HUES6 (cell line): ENCODE data around the gene EPGN.
A peak's percentile ranks its signal among the peaks of the same experiment; 100 is the strongest.
"Not testable (repeated sequence)": the region's sequence is repeated elsewhere in the genome, so short reads cannot be mapped to it uniquely, and the experiment has no call there.

Source experiments
- H3K27ac ChIP-seq: 2 replicates; pipeline ENCODE4 v1.7.0; 2013; ENCODE audit warnings: low read depth, mild to moderate bottlenecking, low read length, inconsistent platforms
- H3K27me3 ChIP-seq: 2 replicates; pipeline ENCODE4 v1.6.1; 2013; ENCODE audit warnings: low read length; ENCODE audit not compliant: control insufficient read depth, insufficient read depth
- H3K36me3 ChIP-seq: 2 replicates; pipeline ENCODE4 v1.6.1; 2013; ENCODE audit warnings: low read length; ENCODE audit not compliant: control insufficient read depth, insufficient read depth
- H3K4me1 ChIP-seq: 2 replicates; pipeline ENCODE4 v1.6.1; 2013; ENCODE audit warnings: low read length; ENCODE audit not compliant: control insufficient read depth, insufficient read depth
- H3K4me3 ChIP-seq: 2 replicates; pipeline ENCODE4 v1.5.1; 2013; ENCODE audit warnings: low read depth, low read length
- H3K9ac ChIP-seq: one replicate; pipeline ENCODE4 v1.6.1; 2013; ENCODE audit warnings: mild to moderate bottlenecking, low read length
- H3K9me3 ChIP-seq: 2 replicates; pipeline ENCODE4 v1.6.1; 2013; ENCODE audit warnings: low read depth, low read length; ENCODE audit not compliant: control insufficient read depth, insufficient read depth

Gene EPGN

GRCh38 chr4:74338792-74339333 lies 30.6 kb downstream of the EPGN start:
- Histone ChIP-seq H3K4me1 (no peaks in the 10 kb centered on the region), H3K27ac (no peak overlapping the region), H3K9me3 (peaks cover 15% of the 10 kb centered on the region), H3K4me3 (no peak overlapping the region), H3K9ac (no peak overlapping the region), H3K27me3 (no peaks in the 10 kb centered on the region), H3K36me3 (no peaks in the 10 kb centered on the region)

- H3K9ac ChIP-seq, result no peak overlapping the region
These were observed 31.2 kb downstream of the EPGN start for GRCh38 chr4:74339501-74339900.

GRCh38 chr4:74340421-74340820 lies 32.2 kb downstream of the EPGN start:
- H3K9ac ChIP-seq, H3K4me3 ChIP-seq, H3K27me3 ChIP-seq, H3K36me3 ChIP-seq, H3K27ac ChIP-seq, H3K4me1 ChIP-seq: not testable (repeated sequence)
- peaks cover 29% of the 10 kb centered on the region for H3K9me3 ChIP-seq

More at GRCh38 chr4:74339501-74339900, 31.2 kb downstream of the EPGN start:
- no peaks in the 10 kb centered on the region for H3K36me3 ChIP-seq
- no peak overlapping the region for H3K4me3 ChIP-seq
- H3K4me1 ChIP-seq, result no peaks in the 10 kb centered on the region
- peaks cover 22% of the 10 kb centered on the region for H3K9me3 ChIP-seq
- H3K27me3 ChIP-seq, result no peaks in the 10 kb centered on the region
- no peak overlapping the region for H3K27ac ChIP-seq

- Histone ChIP-seq H3K27me3 (no peaks in the 10 kb centered on the region), H3K36me3 (no peaks in the 10 kb centered on the region), H3K27ac (no peak overlapping the region), H3K9me3 (peaks cover 34% of the 10 kb centered on the region), H3K4me3 (no peak overlapping the region), H3K9ac (no peak overlapping the region), H3K4me1 (no peaks in the 10 kb centered on the region)
These were observed 35.8 kb downstream of the EPGN start for GRCh38 chr4:74344031-74344430.

- Histone ChIP-seq H3K27me3 (no peaks in the 10 kb centered on the region), H3K4me3 (no peak overlapping the region), H3K9me3 (no peaks in the 10 kb centered on the region), H3K9ac (no peak overlapping the region), H3K27ac (no peak overlapping the region), H3K4me1 (no peaks in the 10 kb centered on the region), H3K36me3 (no peaks in the 10 kb centered on the region)
These were observed 45.6 kb downstream of the EPGN start for GRCh38 chr4:74353858-74354257.

GRCh38 chr4:74357965-74358364 lies 49.7 kb downstream of the EPGN start:
- Histone ChIP-seq H3K36me3 (no peaks in the 10 kb centered on the region), H3K4me1 (no peaks in the 10 kb centered on the region), H3K4me3 (no peak overlapping the region), H3K9ac (no peak overlapping the region), H3K27me3 (no peaks in the 10 kb centered on the region), H3K27ac (no peak overlapping the region), H3K9me3 (no peaks in the 10 kb centered on the region)

- H3K9me3 ChIP-seq, result no peaks in the 10 kb centered on the region
- H3K27ac ChIP-seq, result no peak overlapping the region
- H3K36me3 ChIP-seq, result no peaks in the 10 kb centered on the region
- H3K27me3 ChIP-seq, result peaks cover 29% of the 10 kb centered on the region
- H3K4me1 ChIP-seq, result no peaks in the 10 kb centered on the region
- H3K4me3 ChIP-seq, result no peak overlapping the region
- no peak overlapping the region for H3K9ac ChIP-seq
These were observed 53.4 kb downstream of the EPGN start for GRCh38 chr4:74361671-74362070.

GRCh38 chr4:74362347-74362746 lies 54.1 kb downstream of the EPGN start:
- no peaks in the 10 kb centered on the region for H3K4me1 ChIP-seq
- no peak overlapping the region for H3K4me3 ChIP-seq
- no peaks in the 10 kb centered on the region for H3K36me3 ChIP-seq
- H3K9me3 ChIP-seq, result no peaks in the 10 kb centered on the region
- H3K27ac ChIP-seq, result no peak overlapping the region
- H3K9ac ChIP-seq, result no peak overlapping the region
- H3K27me3 ChIP-seq, result peaks cover 31% of the 10 kb centered on the region

- no peaks in the 10 kb centered on the region for H3K9me3 ChIP-seq
- H3K27me3 ChIP-seq, result peaks cover 31% of the 10 kb centered on the region
- H3K27ac ChIP-seq, result no peak overlapping the region
- H3K36me3 ChIP-seq, result no peaks in the 10 kb centered on the region
- H3K4me3 ChIP-seq, result peak overlapping the region; percentile 79
- H3K9ac ChIP-seq, result no peak overlapping the region
- no peaks in the 10 kb centered on the region for H3K4me1 ChIP-seq
These were observed 56.0 kb downstream of the EPGN start for GRCh38 chr4:74364256-74364651.

GRCh38 chr4:74364652-74365491 lies 56.6 kb downstream of the EPGN start, which contains the start of gene EREG:
Gene EREG (plus strand): TSS chr4:74365145. CDS start chr4:74365309, 164 bp downstream.
- H3K9me3 ChIP-seq, result no peaks in the 10 kb centered on the region
- no peaks in the 10 kb centered on the region for H3K36me3 ChIP-seq
- peaks cover 31% of the 10 kb centered on the region for H3K27me3 ChIP-seq
- peak within 1 kb of the TSS; percentile 79 for H3K4me3 ChIP-seq
- H3K4me1 ChIP-seq, result no peaks in the 10 kb centered on the region
- no peak within 1 kb of the TSS for H3K27ac ChIP-seq
- H3K9ac ChIP-seq, result no peak within 1 kb of the TSS

GRCh38 chr4:74365761-74366160 lies 57.5 kb downstream of the EPGN start:
- Histone ChIP-seq H3K36me3 (no peaks in the 10 kb centered on the region), H3K27ac (no peak overlapping the region), H3K27me3 (peaks cover 31% of the 10 kb centered on the region), H3K4me1 (no peaks in the 10 kb centered on the region), H3K9ac (no peak overlapping the region), H3K4me3 (peak overlapping the region; percentile 79), H3K9me3 (no peaks in the 10 kb centered on the region)
